Keratinocyte (primary cell): ENCODE measurements around the gene GPRC5C. TPM values are rescaled to one million over a fixed set of nuclear protein-coding genes. Genes with fewer than 3 reads are reported as not detected.

ENCODE experiments used
- DNase-seq: peaks from one replicate; pipeline ENCODE4 v3.0.0-alpha.2; 2011; ENCODE audit warnings: low read depth, missing footprints, low spot score
- FAIRE-seq: peaks from 2 replicates; lab custom pipeline; 2011; peaks lifted over from hg19 to GRCh38; lab: Jason Lieb, UNC
- H2AFZ ChIP-seq: 2 replicates; pipeline ENCODE4 v1.6.0; 2012; ENCODE audit warnings: low read length, control low read depth, inconsistent platforms; ENCODE audit not compliant: control insufficient read depth
- H3K27ac ChIP-seq: 2 replicates; pipeline ENCODE4 v1.5.1; 2011; ENCODE audit warnings: low read length; ENCODE audit not compliant: control insufficient read depth, insufficient read depth
- H3K27me3 ChIP-seq: 3 replicates; pipeline ENCODE4 v1.6.0; 2011; ENCODE audit warnings: low read length; ENCODE audit not compliant: control insufficient read depth, insufficient read depth; ENCODE audit errors: extremely low read depth
- H3K36me3 ChIP-seq, 2 experiments: 2 replicates in 1 of 2; 3 replicates in 1 of 2; pipeline ENCODE4 v1.5.1; 2011; ENCODE audit warnings: low read length in 2 of 2, mild to moderate bottlenecking in 1 of 2; ENCODE audit not compliant: control insufficient read depth in 2 of 2, insufficient read depth in 2 of 2; ENCODE audit errors: extremely low read depth in 1 of 2
- H3K4me1 ChIP-seq: 3 replicates; pipeline ENCODE4 v1.5.1; 2011; ENCODE audit warnings: low read length; ENCODE audit not compliant: control insufficient read depth, insufficient read depth; ENCODE audit errors: extremely low read depth
- H3K4me2 ChIP-seq: 3 replicates; pipeline ENCODE4 v1.6.0; 2011; ENCODE audit warnings: low read depth, low read length; ENCODE audit not compliant: control insufficient read depth, insufficient read depth; ENCODE audit errors: extremely low read depth
- H3K4me3 ChIP-seq, 3 experiments: fragments of 200-600 bp in 1 of 3; sonication (generic) in 1 of 3; 2 replicates in 2 of 3; 3 replicates in 1 of 3; pipeline ENCODE4 v1.5.1; 2011 to 2016; ENCODE audit warnings: low read length in 3 of 3, mild to moderate bottlenecking in 3 of 3, control low read depth in 2 of 3, inconsistent platforms in 1 of 3, low read depth in 1 of 3, mixed read lengths in 1 of 3, mixed run types in 1 of 3, moderate library complexity in 1 of 3; ENCODE audit not compliant: control insufficient read depth in 2 of 3, insufficient read depth in 2 of 3; ENCODE audit errors: extremely low read depth in 1 of 3
- H3K79me2 ChIP-seq: 2 replicates; pipeline ENCODE4 v1.6.0; 2012; ENCODE audit warnings: low read length; ENCODE audit not compliant: control insufficient read depth, insufficient read depth
- H3K9ac ChIP-seq: 3 replicates; pipeline ENCODE4 v1.6.0; 2011; ENCODE audit warnings: low read length; ENCODE audit not compliant: control insufficient read depth, insufficient read depth; ENCODE audit errors: extremely low read depth
- H3K9me1 ChIP-seq: 3 replicates; pipeline ENCODE4 v1.6.0; 2011; ENCODE audit warnings: low read length; ENCODE audit not compliant: control insufficient read depth, insufficient read depth; ENCODE audit errors: extremely low read depth
- H3K9me3 ChIP-seq: 2 replicates; pipeline ENCODE4 v1.5.1; 2012; ENCODE audit warnings: low read depth, low read length; ENCODE audit not compliant: control insufficient read depth
- H4K20me1 ChIP-seq: 3 replicates; pipeline ENCODE4 v1.6.0; 2011; ENCODE audit warnings: low read length; ENCODE audit not compliant: control insufficient read depth, insufficient read depth; ENCODE audit errors: extremely low read depth
- EZH2 ChIP-seq: IDR thresholded peaks from one replicate; pipeline ENCODE4 v1.6.1; 2012; ENCODE audit warnings: inconsistent platforms, mild to moderate bottlenecking, low read length, moderate library complexity
- dilution Hi-C: fragments of 300-500 bp; cut with MboI; formaldehyde crosslinking; loops from one replicate; pipeline ENCODE4 v1.7.0; 2020; ENCODE audit warnings: low sequenced_read_pairs; ENCODE audit not compliant: extremely low pct_ligation_motif_present
- polyA plus RNA-seq, 5 experiments: library from polyadenylated mRNA; depleted of rRNA in 3 of 5; stranded (reverse) in 3 of 5; stranded (forward) in 1 of 5; unstranded in 1 of 5; fragments of >200 nt; gene quantifications; 1 replicate in 1 of 5; 2 replicates in 3 of 5; 3 replicates in 1 of 5; pipeline versions ENCODE4 v1.2.1 to v1.2.3, GENCODE V29; 2011 to 2012; ENCODE audit warnings: missing spikeins in 2 of 5, low read depth in 1 of 5, low replicate concordance in 1 of 5
- TF ChIP-seq, protein P1 (sequence below), 3 experiments: IDR thresholded peaks in 1 of 3; conservative IDR thresholded peaks in 1 of 3; optimal IDR thresholded peaks in 1 of 3; 2 replicates in 2 of 3; 3 replicates in 1 of 3; pipeline versions ENCODE3 to v1.5.1; 2011; ENCODE audit warnings: low read length in 3 of 3, mild to moderate bottlenecking in 3 of 3, moderate library complexity in 2 of 3, control low read depth in 1 of 3, inconsistent platforms in 1 of 3; ENCODE audit not compliant: insufficient read depth in 2 of 3; ENCODE audit errors: extremely low read depth in 1 of 3

Gene GPRC5C
- polyA plus RNA-seq, 1 donor (not counting 4 experiments of a cell fraction or from before 2014, with no cell fraction given): 24.2 TPM

DNA sequence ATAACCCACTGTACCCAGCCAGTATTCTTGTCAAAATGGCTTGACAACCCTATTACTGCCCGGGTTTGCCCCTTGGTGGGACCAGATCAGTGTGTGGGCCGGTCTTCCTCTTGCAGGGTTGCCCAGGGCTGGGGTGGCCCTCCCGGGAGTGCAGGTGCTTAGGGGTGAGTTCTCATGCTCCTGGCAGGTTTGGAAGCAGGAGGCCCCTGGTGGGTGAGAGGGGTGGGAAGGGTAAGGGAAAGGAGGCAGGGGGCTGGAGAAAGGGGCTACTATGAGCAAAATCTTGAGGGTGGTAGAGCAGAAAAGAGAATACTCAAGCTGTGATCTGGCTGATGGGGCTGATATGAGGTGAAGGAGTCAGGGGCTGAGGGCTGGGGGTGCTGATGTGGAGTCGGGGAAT lies 41.0 kb downstream of the GPRC5C start:
- no peak for DNase-seq
- no peak overlapping the region for H3K4me3 ChIP-seq
- no peak overlapping the region for H3K27ac ChIP-seq
- no peak for FAIRE-seq
- no peak for TF ChIP-seq EZH2
- TF ChIP-seq, protein P1, sequence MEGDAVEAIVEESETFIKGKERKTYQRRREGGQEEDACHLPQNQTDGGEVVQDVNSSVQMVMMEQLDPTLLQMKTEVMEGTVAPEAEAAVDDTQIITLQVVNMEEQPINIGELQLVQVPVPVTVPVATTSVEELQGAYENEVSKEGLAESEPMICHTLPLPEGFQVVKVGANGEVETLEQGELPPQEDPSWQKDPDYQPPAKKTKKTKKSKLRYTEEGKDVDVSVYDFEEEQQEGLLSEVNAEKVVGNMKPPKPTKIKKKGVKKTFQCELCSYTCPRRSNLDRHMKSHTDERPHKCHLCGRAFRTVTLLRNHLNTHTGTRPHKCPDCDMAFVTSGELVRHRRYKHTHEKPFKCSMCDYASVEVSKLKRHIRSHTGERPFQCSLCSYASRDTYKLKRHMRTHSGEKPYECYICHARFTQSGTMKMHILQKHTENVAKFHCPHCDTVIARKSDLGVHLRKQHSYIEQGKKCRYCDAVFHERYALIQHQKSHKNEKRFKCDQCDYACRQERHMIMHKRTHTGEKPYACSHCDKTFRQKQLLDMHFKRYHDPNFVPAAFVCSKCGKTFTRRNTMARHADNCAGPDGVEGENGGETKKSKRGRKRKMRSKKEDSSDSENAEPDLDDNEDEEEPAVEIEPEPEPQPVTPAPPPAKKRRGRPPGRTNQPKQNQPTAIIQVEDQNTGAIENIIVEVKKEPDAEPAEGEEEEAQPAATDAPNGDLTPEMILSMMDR (optimal IDR thresholded peaks at IDR 0.05 in 1 of 3, IDR thresholded peaks at IDR 0.05 in 1 of 3, conservative IDR thresholded peaks at IDR 0.05 in 1 of 3; ENCODE audit: extremely low read depth in 1 of 3, insufficient read depth in 2 of 3, low read length in 3 of 3): no peak
- no peaks in the 10 kb centered on the region for H3K9me1 ChIP-seq
- no peaks in the 10 kb centered on the region for H3K9me3 ChIP-seq
- no peaks in the 10 kb centered on the region for H3K4me1 ChIP-seq
- H3K9ac ChIP-seq: no peak overlapping the region
- H2AFZ ChIP-seq: no peak overlapping the region
- no peaks in the 10 kb centered on the region for H3K36me3 ChIP-seq
- H3K27me3 ChIP-seq: peaks cover 2% of the 10 kb centered on the region
- dilution Hi-C loops: no loop called here
- no peaks in the 10 kb centered on the region for H3K79me2 ChIP-seq
- no peaks in the 10 kb centered on the region for H4K20me1 ChIP-seq
- no peak overlapping the region for H3K4me2 ChIP-seq

DNA sequence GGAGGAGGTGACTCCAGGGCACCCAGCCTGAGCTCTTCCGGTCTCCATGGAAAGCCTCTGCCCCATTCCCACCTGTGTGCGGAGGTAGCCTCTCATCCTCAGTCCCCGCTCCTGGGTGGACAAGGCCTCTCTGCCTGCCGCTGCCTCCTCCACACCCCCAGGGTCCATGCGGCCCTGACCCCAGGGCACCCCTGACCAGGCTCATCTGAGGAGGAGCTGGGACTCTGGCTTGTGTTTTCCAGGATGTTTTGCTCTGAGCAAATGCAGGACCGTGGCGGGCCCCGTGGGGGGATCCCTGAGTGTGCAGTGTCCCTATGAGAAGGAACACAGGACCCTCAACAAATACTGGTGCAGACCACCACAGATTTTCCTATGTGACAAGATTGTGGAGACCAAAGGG lies 41.4 kb downstream of the GPRC5C start:
- Histone ChIP-seq H3K9me1 (no peaks in the 10 kb centered on the region), H4K20me1 (no peaks in the 10 kb centered on the region), H3K4me3 (no peak overlapping the region), H3K27me3 (peaks cover 6% of the 10 kb centered on the region), H3K9me3 (no peaks in the 10 kb centered on the region), H3K79me2 (no peaks in the 10 kb centered on the region), H3K4me1 (no peaks in the 10 kb centered on the region), H3K9ac (no peak overlapping the region), H3K27ac (no peak overlapping the region), H3K4me2 (no peak overlapping the region), H3K36me3 (no peaks in the 10 kb centered on the region), H2AFZ (no peak overlapping the region)
- dilution Hi-C loops: no loop called here
- TF ChIP-seq, protein P1 (optimal IDR thresholded peaks at IDR 0.05 in 1 of 3, IDR thresholded peaks at IDR 0.05 in 1 of 3, conservative IDR thresholded peaks at IDR 0.05 in 1 of 3; ENCODE audit: extremely low read depth in 1 of 3, insufficient read depth in 2 of 3, low read length in 3 of 3): no peak
- TF ChIP-seq EZH2: no peak
- no peak for FAIRE-seq
- DNase-seq: no peak
